Measurements from ENCODE around the gene IFT122.
"Not testable (repeated sequence)": the region's sequence is repeated elsewhere in the genome, so short reads cannot be mapped to it uniquely, and the experiment has no call there.

Gene IFT122

DNA sequence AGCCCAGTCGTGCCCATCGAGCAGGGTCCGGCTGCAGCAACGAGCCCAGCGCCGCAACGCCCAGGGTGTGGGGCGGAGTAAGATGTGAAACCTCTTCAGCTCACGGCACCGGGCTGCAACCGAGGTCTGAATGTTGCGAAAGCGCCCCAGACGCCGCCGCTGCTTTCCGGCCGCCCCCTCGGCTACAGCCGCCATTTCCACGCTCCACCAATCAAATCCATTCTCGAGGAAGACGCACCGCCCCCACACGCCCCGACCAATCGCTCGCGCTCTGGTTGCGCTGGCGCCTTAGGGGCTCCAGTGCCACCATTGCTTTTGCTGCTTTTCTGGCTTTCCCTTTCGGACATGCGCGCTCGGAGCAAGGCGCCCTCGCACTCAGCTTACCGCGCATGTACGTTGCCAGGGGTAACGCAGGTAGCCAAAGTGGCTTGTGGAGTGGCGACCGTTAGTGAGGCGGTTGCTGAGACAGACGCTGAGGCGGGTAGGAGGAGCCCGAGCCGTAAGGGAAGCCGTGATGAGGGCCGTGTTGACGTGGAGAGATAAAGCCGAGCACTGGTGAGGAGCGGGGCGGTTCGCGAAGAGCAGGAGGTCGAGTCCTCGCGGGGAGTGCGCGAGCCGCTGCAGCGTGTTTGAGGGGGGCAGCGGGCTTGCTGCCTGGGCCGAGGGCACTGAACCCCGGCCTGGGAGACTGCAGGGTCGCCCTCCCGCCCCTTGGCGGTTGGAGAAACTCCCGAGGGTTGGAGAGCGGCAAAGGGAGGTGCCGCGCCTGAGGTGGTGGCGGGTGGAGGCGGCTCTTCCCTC is at the start of gene IFT122, which contains the start of gene MBD4:
Gene IFT122 (plus strand): TSS at position 408 of the 801 bp plus-strand sequence. CDS start 107 bp downstream, at position 515.
Gene MBD4 (minus strand): TSS at position 132 of the 801 bp plus-strand sequence. CDS start 115 bp downstream, at position 17.
- H3K4me3 Mint-ChIP-seq: peak within 1 kb of the TSS; percentile 94 to 99 (median 96)
- peaks cover 21% of the 10 kb centered on the region for H3K36me3 Mint-ChIP-seq (ENCODE audit: low read depth)
- H3K4me1 Mint-ChIP-seq: peaks cover 69% of the 10 kb centered on the region
- no peaks in the 10 kb centered on the region for H3K9me3 Mint-ChIP-seq
- no peaks in the 10 kb centered on the region for H3K27me3 Mint-ChIP-seq (ENCODE audit: low read depth)
- TF ChIP-seq, protein P1, sequence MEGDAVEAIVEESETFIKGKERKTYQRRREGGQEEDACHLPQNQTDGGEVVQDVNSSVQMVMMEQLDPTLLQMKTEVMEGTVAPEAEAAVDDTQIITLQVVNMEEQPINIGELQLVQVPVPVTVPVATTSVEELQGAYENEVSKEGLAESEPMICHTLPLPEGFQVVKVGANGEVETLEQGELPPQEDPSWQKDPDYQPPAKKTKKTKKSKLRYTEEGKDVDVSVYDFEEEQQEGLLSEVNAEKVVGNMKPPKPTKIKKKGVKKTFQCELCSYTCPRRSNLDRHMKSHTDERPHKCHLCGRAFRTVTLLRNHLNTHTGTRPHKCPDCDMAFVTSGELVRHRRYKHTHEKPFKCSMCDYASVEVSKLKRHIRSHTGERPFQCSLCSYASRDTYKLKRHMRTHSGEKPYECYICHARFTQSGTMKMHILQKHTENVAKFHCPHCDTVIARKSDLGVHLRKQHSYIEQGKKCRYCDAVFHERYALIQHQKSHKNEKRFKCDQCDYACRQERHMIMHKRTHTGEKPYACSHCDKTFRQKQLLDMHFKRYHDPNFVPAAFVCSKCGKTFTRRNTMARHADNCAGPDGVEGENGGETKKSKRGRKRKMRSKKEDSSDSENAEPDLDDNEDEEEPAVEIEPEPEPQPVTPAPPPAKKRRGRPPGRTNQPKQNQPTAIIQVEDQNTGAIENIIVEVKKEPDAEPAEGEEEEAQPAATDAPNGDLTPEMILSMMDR (IDR thresholded peaks at IDR 0.05; ENCODE audit: unreplicated experiment in 3 of 3): no peak
- H3K27ac Mint-ChIP-seq: peak within 1 kb of the TSS; percentile 90 to 95 (median 94)

DNA sequence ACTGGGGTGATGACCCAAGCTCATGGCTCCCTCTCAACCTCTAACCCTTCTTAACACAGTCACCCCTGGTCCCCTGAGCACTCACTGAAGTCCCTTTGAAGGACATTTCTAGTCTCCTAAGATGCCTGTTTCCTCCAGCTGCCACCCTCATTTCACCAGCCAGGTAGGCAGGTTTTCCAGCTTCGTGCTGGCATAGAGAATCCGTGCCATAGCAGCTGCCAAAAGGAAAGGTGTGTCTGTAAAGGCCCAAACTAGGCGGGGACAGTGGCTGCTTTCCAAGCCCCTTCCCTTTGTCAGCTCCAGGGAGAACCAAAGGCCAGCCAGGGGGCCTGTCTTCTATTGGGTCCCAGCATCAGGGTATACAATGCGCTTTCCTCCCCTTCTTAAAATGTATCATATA is 48.4 kb upstream of the IFT122 start:
- H3K9me3 Mint-ChIP-seq; H3K4me3 Mint-ChIP-seq; H3K27me3 Mint-ChIP-seq (ENCODE audit: low read depth); H3K4me1 Mint-ChIP-seq; H3K27ac Mint-ChIP-seq: not testable (repeated sequence)
- peaks cover 59% of the 10 kb centered on the region for H3K36me3 Mint-ChIP-seq (ENCODE audit: low read depth)

- H3K36me3 Mint-ChIP-seq (ENCODE audit: low read depth): peaks cover 53% of the 10 kb centered on the region
- H3K27ac Mint-ChIP-seq; H3K27me3 Mint-ChIP-seq (ENCODE audit: low read depth); H3K9me3 Mint-ChIP-seq; H3K4me1 Mint-ChIP-seq; H3K4me3 Mint-ChIP-seq: not testable (repeated sequence)
Observed at GRCh38 chr3:129392106-129392887, 47.7 kb upstream of the IFT122 start.

GRCh38 chr3:129393271-129393670 is 46.8 kb upstream of the IFT122 start:
- Mint-ChIP-seq H3K4me1 (peaks cover 9% of the 10 kb centered on the region), H3K36me3 (ENCODE audit: low read depth) (peaks cover 45% of the 10 kb centered on the region), H3K27ac (no peak overlapping the region), H3K9me3 (no peaks in the 10 kb centered on the region), H3K27me3 (ENCODE audit: low read depth) (no peaks in the 10 kb centered on the region), H3K4me3 (no peak overlapping the region)
- TF ChIP-seq, protein P1 (IDR thresholded peaks at IDR 0.05; ENCODE audit: unreplicated experiment in 3 of 3): no peak

DNA sequence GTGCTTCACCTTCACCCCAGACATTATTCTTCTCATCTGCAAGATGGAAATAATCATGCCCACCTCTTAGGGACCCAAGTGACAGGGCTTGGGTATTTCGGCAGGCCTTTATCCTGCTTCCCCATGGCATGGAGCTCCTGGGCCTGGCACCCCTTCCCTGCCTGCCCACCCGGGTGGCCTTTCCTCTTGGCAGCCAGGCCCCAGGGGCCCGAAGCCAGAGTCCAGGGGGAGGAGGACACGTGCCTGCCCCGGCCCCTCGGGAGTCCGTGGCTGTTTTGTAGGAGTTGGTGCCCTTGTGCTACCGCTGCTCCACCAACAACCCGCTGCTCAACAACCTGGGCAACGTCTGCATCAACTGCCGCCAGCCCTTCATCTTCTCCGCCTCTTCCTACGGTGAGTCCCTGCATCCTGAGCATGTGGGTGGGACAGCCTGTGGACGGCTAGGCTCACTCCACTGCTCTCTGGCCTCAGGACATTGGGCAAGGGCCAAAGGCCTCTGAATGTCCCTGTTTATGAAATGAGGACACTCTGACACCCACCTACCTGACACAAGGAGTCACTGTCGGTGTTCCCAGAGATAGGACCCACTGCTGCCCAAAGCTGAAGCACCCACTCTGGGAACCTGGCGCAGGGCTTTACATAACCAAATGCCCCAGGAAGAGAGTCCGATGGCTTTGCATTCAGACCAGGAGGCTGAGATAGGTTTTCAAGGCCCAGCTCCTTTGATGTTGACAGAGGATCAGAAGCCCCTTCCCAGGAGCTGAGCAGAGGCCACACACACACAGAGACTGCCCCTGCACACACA is 46.1 kb upstream of the IFT122 start:
- not testable (repeated sequence) for H3K4me3 Mint-ChIP-seq; H3K27me3 Mint-ChIP-seq (ENCODE audit: low read depth); H3K27ac Mint-ChIP-seq; H3K9me3 Mint-ChIP-seq
- Mint-ChIP-seq H3K36me3 (ENCODE audit: low read depth) (peaks cover 43% of the 10 kb centered on the region), H3K4me1 (peaks cover 14% of the 10 kb centered on the region)

- Mint-ChIP-seq H3K4me1 (peaks cover 19% of the 10 kb centered on the region), H3K4me3 (peak overlapping the region; percentile 96 to 98 (median 97)), H3K36me3 (ENCODE audit: low read depth) (peaks cover 10% of the 10 kb centered on the region), H3K9me3 (no peaks in the 10 kb centered on the region), H3K27me3 (ENCODE audit: low read depth) (no peaks in the 10 kb centered on the region), H3K27ac (peak overlapping the region; percentile 99 to 100 (median 100))
- TF ChIP-seq, protein P1 (IDR thresholded peaks at IDR 0.05; ENCODE audit: unreplicated experiment in 3 of 3): no peak
Observed at GRCh38 chr3:129398803-129399144, 41.2 kb upstream of the IFT122 start.

Data from nephron (organoid).